Measurements from ENCODE around the gene ST6GALNAC4.

ST6GALNAC4 gene

DNA sequence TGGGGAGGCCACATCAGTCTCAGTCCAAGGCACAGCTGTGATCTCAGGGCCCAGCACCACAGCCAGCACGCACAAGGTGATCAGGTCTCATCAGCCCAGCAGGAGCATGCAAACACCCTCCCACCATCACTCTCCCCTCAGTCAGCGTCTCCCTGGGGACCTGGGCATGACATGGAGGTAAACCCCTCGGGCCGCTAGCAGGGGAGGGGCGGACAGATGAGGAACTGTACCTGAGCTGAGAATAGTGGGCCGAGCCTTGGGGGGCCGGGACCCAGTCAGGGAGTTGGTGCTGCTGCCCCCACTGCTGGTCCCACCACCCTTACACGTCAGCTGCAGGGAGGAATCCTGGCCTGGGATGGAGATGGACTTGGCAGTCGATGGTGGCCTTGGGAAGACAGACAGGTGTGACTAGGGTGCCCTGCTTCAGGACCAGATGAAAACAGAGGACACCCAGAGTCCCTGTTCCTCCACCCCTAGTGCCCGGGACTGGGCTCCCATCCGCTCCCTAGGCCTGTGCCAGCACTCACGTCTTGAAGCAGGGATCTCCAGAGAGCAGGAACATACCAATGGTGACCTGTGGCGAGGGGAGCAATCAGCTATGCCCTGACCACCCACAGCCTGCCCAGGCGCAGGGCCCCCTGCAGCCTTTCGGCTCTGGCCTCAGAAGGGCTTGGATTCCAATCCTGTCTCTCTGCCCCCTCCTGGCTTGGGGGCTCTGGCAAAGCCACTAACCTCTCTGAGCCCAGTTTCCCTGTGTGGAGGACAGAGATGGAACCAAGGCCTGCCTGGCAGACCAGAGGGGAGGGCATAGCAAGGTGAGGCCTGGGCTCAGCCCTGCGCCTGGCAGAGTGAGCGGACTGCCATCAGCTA, 31.2 kb upstream of the ST6GALNAC4 start (continued):
- TF ChIP-seq ZSCAN16 (tag by site-specific recombination; IDR thresholded peaks at IDR 0.05) (no peak), ZNF777 (tag by site-specific recombination; IDR thresholded peaks at IDR 0.05; ENCODE audit: borderline replicate concordance) (no peak), EGR2 (tag by site-specific recombination; IDR thresholded peaks at IDR 0.05; ENCODE audit: low read depth) (no peak), ZNF211 (tag by site-specific recombination; IDR thresholded peaks at IDR 0.05; ENCODE audit: low read depth) (no peak)
- TF ChIP-seq, protein P1, sequence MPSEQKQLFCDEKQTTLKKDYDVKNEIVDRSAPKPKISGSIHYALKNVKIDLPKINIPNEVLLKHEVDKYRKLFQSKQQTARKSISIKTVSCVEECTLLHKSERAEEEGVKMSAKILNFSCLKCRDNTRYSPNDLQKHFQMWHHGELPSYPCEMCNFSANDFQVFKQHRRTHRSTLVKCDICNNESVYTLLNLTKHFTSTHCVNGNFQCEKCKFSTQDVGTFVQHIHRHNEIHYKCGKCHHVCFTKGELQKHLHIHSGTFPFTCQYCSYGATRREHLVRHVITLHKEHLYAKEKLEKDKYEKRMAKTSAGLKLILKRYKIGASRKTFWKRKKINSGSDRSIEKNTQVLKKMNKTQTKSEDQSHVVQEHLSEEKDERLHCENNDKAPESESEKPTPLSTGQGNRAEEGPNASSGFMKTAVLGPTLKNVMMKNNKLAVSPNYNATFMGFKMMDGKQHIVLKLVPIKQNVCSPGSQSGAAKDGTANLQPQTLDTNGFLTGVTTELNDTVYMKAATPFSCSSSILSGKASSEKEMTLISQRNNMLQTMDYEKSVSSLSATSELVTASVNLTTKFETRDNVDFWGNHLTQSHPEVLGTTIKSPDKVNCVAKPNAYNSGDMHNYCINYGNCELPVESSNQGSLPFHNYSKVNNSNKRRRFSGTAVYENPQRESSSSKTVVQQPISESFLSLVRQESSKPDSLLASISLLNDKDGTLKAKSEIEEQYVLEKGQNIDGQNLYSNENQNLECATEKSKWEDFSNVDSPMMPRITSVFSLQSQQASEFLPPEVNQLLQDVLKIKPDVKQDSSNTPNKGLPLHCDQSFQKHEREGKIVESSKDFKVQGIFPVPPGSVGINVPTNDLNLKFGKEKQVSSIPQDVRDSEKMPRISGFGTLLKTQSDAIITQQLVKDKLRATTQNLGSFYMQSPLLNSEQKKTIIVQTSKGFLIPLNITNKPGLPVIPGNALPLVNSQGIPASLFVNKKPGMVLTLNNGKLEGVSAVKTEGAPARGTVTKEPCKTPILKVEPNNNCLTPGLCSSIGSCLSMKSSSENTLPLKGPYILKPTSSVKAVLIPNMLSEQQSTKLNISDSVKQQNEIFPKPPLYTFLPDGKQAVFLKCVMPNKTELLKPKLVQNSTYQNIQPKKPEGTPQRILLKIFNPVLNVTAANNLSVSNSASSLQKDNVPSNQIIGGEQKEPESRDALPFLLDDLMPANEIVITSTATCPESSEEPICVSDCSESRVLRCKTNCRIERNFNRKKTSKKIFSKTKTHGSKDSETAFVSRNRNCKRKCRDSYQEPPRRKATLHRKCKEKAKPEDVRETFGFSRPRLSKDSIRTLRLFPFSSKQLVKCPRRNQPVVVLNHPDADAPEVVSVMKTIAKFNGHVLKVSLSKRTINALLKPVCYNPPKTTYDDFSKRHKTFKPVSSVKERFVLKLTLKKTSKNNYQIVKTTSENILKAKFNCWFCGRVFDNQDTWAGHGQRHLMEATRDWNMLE (tag by site-specific recombination; conservative IDR thresholded peaks at IDR 0.05; ENCODE audit: low read depth): no peak

DNA sequence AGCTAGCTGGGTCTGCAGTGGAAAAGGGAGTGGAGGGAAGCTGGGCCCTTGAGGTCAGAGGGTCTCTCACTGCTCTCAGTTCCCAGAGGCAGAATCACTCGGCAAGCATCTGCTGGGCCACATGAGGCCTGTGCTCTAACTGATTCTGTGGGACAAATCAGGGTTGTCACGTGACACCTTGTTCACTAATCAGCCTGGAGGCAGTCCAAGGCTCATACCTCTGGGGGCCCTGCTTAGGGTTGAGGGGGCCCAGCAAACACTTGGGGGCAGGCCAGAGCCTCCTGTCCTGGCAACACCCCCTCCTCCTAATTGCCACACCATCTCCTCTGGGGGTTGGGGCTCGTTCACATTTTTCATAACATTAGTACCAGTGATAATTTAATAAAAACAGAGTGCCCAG, 29.9 kb upstream of the ST6GALNAC4 start:
- ChIA-PET CTCF (interaction anchor here (0.6 to 1.8 kb wide), 4 partner anchors 14 to 606 kb away, joined by 3 to 9 read pairs (median 4); no protein-coding TSS in a partner anchor), POLR2A (no interaction called here)
- no peak overlapping the region for H3K4me3 ChIP-seq (ENCODE audit: low read depth, low read length)
- H3K27ac ChIP-seq (ENCODE audit: extremely low read depth, low read depth, low read length): no peak overlapping the region
- H3K4me1 ChIP-seq (ENCODE audit: control insufficient read depth, insufficient read depth, low read length): peaks cover 3% of the 10 kb centered on the region; the same call in 1 of the 2 replicates
- peaks cover 0 to 32% of the 10 kb centered on the region in 2 experiments; a peak in 1 of 3 replicates for H3K36me3 ChIP-seq (ENCODE audit: control insufficient read depth in 2 of 2, insufficient read depth in 1 of 2, low read length in 2 of 2)
- no peak for TF ChIP-seq WT1 (tag by site-specific recombination; IDR thresholded peaks at IDR 0.05)
- TF ChIP-seq ZNF600 (tag by site-specific recombination; IDR thresholded peaks at IDR 0.05): no peak
- no peak for TF ChIP-seq SCRT2 (tag by site-specific recombination; IDR thresholded peaks at IDR 0.05)
- TF ChIP-seq ZNF585B (tag by site-specific recombination; IDR thresholded peaks at IDR 0.05): no peak
- TF ChIP-seq, protein P2, sequence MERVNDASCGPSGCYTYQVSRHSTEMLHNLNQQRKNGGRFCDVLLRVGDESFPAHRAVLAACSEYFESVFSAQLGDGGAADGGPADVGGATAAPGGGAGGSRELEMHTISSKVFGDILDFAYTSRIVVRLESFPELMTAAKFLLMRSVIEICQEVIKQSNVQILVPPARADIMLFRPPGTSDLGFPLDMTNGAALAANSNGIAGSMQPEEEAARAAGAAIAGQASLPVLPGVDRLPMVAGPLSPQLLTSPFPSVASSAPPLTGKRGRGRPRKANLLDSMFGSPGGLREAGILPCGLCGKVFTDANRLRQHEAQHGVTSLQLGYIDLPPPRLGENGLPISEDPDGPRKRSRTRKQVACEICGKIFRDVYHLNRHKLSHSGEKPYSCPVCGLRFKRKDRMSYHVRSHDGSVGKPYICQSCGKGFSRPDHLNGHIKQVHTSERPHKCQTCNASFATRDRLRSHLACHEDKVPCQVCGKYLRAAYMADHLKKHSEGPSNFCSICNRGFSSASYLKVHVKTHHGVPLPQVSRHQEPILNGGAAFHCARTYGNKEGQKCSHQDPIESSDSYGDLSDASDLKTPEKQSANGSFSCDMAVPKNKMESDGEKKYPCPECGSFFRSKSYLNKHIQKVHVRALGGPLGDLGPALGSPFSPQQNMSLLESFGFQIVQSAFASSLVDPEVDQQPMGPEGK (tag by site-specific recombination; IDR thresholded peaks at IDR 0.05): no peak
- no peak for TF ChIP-seq ZNF521 (tag by site-specific recombination; IDR thresholded peaks at IDR 0.05)
- no peak for TF ChIP-seq ZNF221 (tag by site-specific recombination; IDR thresholded peaks at IDR 0.05; ENCODE audit: borderline replicate concordance)
- TF ChIP-seq ZNF133 (tag by site-specific recombination; IDR thresholded peaks at IDR 0.05): no peak
- TF ChIP-seq GLI2 (tag by site-specific recombination; IDR thresholded peaks at IDR 0.05; ENCODE audit: borderline replicate concordance, low read depth): no peak
- no peak for TF ChIP-seq OVOL3 (tag by site-specific recombination; IDR thresholded peaks at IDR 0.05)
- TF ChIP-seq ZSCAN30 (tag by site-specific recombination; IDR thresholded peaks at IDR 0.05): no peak
- TF ChIP-seq SP3 (tag by site-specific recombination; IDR thresholded peaks at IDR 0.05): no peak
- TF ChIP-seq ZNF677 (tag by site-specific recombination; IDR thresholded peaks at IDR 0.05): no peak
- TF ChIP-seq SETDB1 (IDR thresholded peaks at IDR 0.05; ENCODE audit: insufficient read length, low read length): no peak
- TF ChIP-seq GFI1B (tag by site-specific recombination; IDR thresholded peaks at IDR 0.05): no peak
- TF ChIP-seq ZFP41 (tag by site-specific recombination; IDR thresholded peaks at IDR 0.05; ENCODE audit: borderline replicate concordance): no peak
- no peaks in the 10 kb centered on the region for H3K9me3 ChIP-seq (ENCODE audit: control insufficient read depth, insufficient read depth, low read depth, low read length)
